WERI-Rb-1 (cell line): ENCODE measurements around the gene ALOX15.

Experiments used
- DNase-seq: peaks from one replicate; pipeline ENCODE4 v3.0.0-alpha.2; 2020
- H3K27ac ChIP-seq: fragments of 250-450 bp; sonication (Bioruptor Pico); 2 replicates; pipeline ENCODE4 v1.5.1; 2020; ENCODE audit warnings: mild to moderate bottlenecking, moderate library complexity
- H3K27me3 ChIP-seq: fragments of 250-450 bp; sonication (Bioruptor Pico); 2 replicates; pipeline ENCODE4 v1.5.1; 2021; ENCODE audit warnings: mild to moderate bottlenecking, low read depth, moderate library complexity; ENCODE audit not compliant: insufficient read depth, severe bottlenecking
- H3K36me3 ChIP-seq: fragments of 250-450 bp; sonication (Bioruptor Pico); 2 replicates; pipeline ENCODE4 v1.5.1; 2020; ENCODE audit warnings: mild to moderate bottlenecking, moderate library complexity
- H3K4me3 ChIP-seq: 2 replicates; pipeline ENCODE4 v1.5.1; 2011; ENCODE audit warnings: low read depth, mild to moderate bottlenecking, control low read depth, low read length
- H3K9me3 ChIP-seq: fragments of 250-450 bp; sonication (Bioruptor Pico); 2 replicates; pipeline ENCODE4 v1.5.1; 2021; ENCODE audit warnings: mild to moderate bottlenecking, moderate library complexity; ENCODE audit not compliant: severe bottlenecking
- CTCF ChIP-seq: IDR thresholded peaks from 2 replicates; pipeline ENCODE4 v1.5.1; 2011; ENCODE audit warnings: low read depth, mild to moderate bottlenecking, control low read depth, inconsistent platforms, low read length

ALOX15 gene

GRCh38 chr17:4635823-4636375 is 5.6 kb downstream of the ALOX15 start:
- H3K27ac ChIP-seq: no peak overlapping the region
- H3K27me3 ChIP-seq: no peaks in the 10 kb centered on the region
- TF ChIP-seq CTCF: no peak
- H3K36me3 ChIP-seq: no peaks in the 10 kb centered on the region
- no peak for DNase-seq
- no peaks in the 10 kb centered on the region for H3K9me3 ChIP-seq
- H3K4me3 ChIP-seq: no peak overlapping the region

DNA sequence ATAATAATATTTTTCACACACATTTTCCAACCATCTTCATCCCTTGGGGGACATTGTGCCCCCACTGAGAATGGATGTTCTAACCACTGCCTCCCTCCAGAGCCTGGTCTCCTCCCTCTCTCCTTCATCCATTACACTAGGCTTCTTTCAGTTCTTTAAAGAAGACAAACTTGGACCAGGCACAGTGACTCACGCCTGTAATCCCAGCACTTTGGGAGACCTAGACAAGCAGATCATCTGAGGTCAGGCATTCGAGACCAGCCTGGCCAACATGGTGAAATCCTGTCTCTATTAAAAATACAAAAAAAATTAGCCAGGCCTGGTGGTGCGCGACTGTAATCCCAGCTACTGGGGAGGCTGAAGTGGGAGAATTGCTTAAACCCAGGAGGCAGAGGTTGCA is 6.5 kb downstream of the ALOX15 start:
- Histone ChIP-seq H3K27ac (no peak overlapping the region), H3K27me3 (no peaks in the 10 kb centered on the region), H3K9me3 (no peaks in the 10 kb centered on the region), H3K36me3 (no peaks in the 10 kb centered on the region), H3K4me3 (no peak overlapping the region)
- no peak for TF ChIP-seq CTCF
- DNase-seq: no peak

- H3K36me3 ChIP-seq: no peaks in the 10 kb centered on the region
- no peak overlapping the region for H3K27ac ChIP-seq
- no peak for DNase-seq
- H3K9me3 ChIP-seq: no peaks in the 10 kb centered on the region
- no peaks in the 10 kb centered on the region for H3K27me3 ChIP-seq
- no peak overlapping the region for H3K4me3 ChIP-seq
- TF ChIP-seq CTCF: no peak
These were observed 7.8 kb downstream of the ALOX15 start for GRCh38 chr17:4633643-4634042.

DNA sequence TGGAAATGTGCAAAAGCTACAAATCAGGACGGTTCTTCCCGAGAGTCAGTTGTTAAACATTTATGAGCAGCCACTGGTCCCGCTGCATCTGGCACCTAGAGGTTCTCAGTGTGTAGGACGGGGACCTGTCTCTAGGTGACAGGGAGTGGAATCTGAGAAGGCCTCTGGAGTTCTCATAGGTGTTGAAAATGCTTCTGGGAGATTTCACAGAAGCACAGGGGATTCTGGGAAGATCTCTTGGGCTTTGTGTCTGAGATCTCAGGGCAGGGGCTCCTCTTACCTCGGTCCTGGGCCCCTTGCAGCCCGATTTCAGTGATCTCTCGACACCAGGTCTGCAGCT is 8.9 kb downstream of the ALOX15 start:
- no peak for DNase-seq
- no peak for TF ChIP-seq CTCF

DNA sequence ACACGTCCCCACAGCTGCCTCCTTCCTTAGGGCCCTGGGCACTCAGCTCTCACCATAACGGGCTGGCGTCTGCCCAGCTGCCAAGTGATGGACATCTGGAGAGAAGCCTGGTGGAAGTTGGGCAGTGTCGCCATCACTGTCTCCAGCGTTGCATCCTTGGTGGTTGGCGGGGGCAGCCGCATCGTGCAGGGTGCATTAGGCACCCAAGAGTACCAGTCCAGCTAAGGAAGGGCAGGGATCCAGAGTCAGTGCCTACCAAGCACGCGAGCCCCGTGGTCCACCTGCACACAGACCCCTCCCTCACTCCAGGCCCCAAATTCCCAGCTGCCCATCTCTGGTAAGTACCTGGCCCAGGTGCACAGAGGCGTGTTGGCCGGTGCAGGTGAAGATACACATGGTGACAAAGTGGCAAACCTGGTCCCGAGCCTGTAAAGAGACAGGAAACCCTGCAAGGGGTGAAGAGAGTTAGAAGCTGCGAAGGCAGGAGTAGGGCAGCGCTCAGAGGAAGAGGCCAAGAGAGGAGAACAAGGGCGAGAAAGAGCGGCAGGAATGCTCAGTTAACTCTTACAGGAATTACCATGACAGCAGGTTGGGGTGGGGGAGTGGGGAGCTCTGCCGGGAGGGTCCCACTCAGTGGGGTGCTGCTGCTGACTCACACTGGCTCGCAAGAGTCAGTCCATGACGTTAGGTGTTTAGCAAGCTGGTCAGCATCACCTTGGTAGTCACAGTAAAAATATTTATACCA is 9.5 kb downstream of the ALOX15 start:
- Histone ChIP-seq H3K4me3 (no peak overlapping the region), H3K27ac (no peak overlapping the region), H3K36me3 (no peaks in the 10 kb centered on the region), H3K27me3 (no peaks in the 10 kb centered on the region), H3K9me3 (no peaks in the 10 kb centered on the region)
- DNase-seq: no peak
- TF ChIP-seq CTCF: no peak

More for the DNA sequence above, 8.9 kb downstream of the ALOX15 start:
- H3K27ac ChIP-seq: no peak overlapping the region
- H3K4me3 ChIP-seq: no peak overlapping the region
- no peaks in the 10 kb centered on the region for H3K27me3 ChIP-seq
- no peaks in the 10 kb centered on the region for H3K36me3 ChIP-seq
- H3K9me3 ChIP-seq: no peaks in the 10 kb centered on the region

DNA sequence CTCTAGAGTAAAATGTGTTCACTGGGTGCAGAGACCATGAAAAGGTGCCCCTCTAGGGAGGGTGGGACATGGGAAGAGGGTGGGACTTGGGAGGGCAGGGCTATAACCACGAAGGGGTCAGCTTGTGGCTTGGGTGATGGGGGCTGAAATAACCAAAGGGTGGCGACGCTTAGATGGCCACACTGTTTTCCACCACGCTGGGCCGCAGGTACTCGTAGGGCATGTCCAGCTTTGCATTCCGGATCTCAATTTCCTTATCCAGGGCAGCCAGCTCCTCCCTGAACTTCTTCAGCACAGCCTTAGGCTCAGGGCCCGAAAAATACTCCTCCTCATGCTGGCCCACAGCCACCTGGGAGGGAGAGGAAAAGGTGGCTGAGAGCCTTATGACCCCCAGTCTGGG is 10.0 kb downstream of the ALOX15 start:
- no peak overlapping the region for H3K27ac ChIP-seq
- DNase-seq: no peak
- H3K36me3 ChIP-seq: no peaks in the 10 kb centered on the region
- H3K27me3 ChIP-seq: no peaks in the 10 kb centered on the region
- no peak overlapping the region for H3K4me3 ChIP-seq
- no peak for TF ChIP-seq CTCF
- H3K9me3 ChIP-seq: no peaks in the 10 kb centered on the region
